AG08395 (cell line): ENCODE data around the gene FRRS1.
"Not testable (repeated sequence)": the region's sequence is repeated elsewhere in the genome, so short reads cannot be mapped to it uniquely, and the experiment has no call there.

Experiments used
- DNase-seq: peaks from one replicate; pipeline ENCODE4 v3.0.0; 2012; ENCODE audit warnings: mixed read lengths, low spot score

Gene FRRS1, protein sequence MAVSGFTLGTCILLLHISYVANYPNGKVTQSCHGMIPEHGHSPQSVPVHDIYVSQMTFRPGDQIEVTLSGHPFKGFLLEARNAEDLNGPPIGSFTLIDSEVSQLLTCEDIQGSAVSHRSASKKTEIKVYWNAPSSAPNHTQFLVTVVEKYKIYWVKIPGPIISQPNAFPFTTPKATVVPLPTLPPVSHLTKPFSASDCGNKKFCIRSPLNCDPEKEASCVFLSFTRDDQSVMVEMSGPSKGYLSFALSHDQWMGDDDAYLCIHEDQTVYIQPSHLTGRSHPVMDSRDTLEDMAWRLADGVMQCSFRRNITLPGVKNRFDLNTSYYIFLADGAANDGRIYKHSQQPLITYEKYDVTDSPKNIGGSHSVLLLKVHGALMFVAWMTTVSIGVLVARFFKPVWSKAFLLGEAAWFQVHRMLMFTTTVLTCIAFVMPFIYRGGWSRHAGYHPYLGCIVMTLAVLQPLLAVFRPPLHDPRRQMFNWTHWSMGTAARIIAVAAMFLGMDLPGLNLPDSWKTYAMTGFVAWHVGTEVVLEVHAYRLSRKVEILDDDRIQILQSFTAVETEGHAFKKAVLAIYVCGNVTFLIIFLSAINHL

DNA sequence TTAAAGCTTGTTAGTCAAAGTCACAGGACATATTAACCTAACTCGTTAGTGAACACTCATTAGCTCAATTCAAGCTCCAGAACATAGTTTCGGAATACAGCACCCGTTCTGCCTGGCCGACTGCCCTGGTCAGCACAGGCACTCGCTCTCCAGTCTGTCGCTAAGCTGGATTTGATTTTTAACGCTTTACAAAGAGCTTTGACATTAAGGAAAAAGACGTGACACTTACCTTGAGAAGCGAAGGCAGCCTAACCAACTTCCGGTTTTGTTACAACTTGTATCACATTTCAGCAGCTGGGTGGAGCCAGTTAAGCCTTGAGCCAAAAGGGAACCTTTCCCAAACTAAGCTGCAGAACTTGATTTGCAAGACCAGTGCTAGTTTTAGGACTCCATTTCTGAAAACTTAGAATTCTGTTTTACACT lies at the start of gene FRRS1:
Gene FRRS1 (minus strand): TSS at position 258 of the 423 bp plus-strand sequence. CDS start 17,867 bp downstream, outside the sequence.
- DNase-seq: peak; percentile 34

DNA sequence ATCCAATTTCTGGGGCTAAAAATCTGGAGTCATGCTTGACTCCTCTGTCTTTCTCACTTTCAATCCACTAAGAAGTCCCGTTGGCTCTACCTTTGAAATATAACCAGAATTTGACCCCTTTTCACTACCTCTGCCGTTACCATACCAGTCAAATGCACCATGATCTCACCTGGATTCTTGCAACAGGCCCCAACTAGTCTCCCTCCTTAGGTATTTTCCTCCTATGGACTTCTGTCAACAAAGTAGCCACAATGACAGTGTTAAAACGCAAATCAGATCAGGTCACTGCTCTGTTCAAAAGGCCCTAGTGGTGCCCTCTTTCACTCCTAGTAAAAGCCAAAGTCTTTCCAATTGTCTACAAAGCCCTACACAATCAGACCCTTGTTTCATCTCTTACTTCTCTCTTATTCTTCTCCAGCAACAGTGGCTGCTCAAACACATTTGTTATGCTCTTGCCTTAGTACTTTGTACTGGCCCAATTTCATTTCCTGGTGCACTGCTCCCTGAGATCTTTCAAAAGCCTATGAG lies 48.0 kb upstream of the FRRS1 start:
- DNase-seq: no peak

DNA sequence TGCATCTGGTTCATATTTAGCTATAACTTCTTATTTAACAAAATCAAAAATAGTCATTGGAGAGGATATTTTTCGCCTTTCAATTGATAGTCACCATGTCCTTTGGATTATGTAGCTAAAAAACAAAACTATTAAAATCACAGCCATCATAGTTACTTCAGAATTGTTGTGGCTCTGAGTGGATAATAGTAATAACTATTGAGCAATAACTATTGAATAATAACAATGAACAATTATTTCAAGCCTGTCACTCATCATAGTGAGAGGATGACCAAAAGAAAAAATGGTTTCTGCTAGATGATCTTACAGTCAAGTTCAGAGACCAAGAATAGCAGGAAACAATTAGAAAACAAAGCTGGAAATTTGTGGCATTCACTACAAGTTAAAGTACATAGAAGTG lies 45.3 kb upstream of the FRRS1 start:
- no peak for DNase-seq

DNA sequence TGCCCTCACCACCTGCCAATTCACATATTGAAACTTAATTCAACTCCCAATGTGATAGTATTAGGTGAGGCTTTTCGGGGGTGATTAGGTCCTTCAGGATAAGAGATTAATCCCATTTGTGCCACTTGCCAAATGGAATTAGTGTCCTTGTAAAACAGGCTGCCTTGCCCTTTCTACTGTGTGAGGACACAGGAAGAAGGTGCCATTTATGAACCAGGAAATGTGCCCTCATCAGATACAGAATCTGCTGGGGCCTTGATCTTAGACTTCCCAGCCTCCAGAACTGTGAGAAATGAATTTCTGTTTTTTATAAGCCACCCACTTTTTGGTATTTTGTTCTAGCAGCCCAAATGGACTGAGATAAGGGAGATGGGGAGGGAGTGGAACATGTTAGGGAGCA lies 44.6 kb upstream of the FRRS1 start:
- no peak for DNase-seq

DNA sequence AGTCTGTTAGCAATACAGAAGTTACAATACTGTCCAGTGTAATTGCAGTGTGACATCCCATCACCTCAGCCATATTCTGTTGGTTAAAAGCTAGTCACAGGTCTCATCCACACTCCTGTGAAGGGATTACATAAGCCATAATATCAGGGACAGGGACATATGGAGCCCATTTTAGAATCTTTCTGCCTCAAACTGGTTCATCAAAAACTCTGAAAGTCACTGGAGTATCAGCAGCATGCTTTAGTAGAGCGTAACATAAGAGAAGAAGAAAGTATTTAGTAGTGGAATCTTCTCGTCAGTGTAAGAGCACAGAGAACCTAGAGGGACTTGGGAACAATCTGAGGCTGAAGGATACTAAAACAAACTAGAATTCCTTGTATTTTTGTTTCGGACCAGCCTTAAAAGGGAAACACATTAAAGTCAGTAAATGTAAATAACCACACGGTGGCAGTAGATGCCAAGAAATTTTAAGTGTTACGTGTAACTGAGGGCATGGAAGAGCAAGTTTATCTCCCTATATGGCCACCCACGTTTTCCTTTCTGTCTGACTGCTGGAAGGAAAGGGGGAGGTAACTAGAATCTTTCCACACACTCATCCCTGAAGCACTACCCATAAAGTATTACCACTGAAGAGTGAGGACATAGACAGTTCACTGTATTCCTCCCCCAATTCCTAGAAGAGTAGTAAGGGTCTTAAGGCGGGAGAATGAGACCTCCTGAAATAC lies 42.1 kb upstream of the FRRS1 start:
- DNase-seq: peak; percentile 91

DNA sequence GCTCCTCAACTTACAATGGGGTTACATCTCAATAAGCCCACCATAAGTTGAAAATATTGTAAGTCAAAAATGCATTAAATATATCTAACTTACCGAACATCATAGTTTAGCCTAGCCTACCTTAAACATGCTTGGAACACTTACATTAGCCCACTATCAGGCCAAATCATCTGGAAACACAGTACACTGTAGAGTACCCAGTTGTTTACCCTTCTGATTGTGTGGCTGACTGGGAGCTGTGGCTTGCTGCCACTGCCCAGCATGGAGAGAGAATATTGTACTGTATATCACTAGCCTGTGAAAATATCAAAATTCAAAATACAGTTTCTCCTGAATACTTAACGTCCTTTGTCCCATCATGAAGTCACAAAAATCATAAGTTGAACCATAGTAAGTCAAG lies 40.4 kb upstream of the FRRS1 start:
- DNase-seq: no peak

DNA sequence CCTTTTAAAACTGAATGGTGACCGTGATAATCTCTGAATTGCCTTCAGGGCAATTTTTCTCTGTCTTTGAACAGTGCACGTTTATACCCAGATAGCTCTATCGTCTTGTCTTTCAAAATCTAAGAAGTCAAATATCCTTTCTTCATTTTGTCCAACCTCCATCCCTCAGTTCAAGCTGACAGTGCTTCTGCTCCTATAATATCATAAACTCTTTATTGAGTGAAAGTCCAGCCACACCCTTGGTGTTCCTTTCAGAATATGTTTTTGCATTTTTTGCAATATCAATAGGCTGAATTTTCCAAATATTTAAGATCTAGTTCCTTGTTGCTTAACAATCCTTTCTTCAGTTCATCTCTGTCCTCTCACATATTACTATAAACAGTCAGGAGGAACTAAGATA lies 35.1 kb upstream of the FRRS1 start:
- no peak for DNase-seq

DNA sequence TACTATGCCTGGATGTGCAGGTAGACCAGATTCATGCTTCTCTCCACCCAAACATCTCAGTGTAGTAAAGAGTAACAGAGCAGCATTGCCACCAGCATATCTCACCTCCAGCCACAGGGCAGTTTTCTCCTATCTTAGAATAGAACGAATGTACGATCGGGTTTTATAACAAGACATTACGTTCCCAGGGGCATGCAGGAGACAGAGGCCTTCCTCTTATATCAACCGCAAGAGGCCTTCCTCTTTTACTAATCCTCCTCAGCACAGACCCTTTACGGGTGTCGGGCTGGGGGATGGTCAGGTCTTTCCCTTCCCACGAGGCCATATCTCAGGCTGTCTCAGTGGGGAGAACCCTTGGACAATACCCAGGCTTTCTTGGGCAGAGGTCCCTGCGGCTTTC lies 27.4 kb upstream of the FRRS1 start:
- DNase-seq: not testable (repeated sequence)

DNA sequence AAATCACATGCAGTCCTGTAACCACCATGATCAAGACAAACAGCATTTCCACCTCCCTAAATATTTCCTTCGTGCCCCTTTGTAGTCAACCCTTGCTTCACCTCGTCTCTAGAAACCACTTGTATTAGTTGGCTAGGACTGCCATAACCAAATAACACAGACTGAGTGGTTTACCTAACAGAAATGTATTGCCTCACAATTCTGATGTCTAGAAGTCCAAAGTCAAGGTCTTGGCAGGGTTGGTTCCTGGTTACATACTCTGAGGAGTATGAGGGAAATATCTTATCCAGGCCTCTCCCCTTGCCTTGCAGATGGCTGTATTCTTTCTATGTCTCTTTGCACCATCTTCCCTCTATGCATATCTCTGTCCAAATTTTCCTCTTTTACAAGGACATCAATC lies 23.3 kb upstream of the FRRS1 start:
- no peak for DNase-seq

DNA sequence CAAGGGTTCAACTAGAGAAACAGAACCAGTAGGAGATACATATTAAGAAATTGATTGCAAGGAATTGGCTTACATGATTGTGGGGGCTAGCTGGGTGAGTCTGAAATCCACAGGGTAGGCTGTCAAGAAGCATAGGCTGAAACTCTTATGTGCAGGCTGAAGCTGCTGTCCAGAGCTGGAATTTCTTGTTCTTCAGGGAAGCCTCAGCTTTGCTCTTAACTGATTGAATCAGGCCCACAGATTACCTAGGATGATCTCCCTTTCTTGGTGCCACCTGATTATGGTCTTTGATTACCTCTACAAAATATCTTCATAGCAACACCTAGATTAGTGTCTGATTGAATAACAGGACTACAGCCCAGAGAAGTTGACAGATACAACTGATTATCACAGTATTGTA lies 22.5 kb upstream of the FRRS1 start:
- DNase-seq: no peak

DNA sequence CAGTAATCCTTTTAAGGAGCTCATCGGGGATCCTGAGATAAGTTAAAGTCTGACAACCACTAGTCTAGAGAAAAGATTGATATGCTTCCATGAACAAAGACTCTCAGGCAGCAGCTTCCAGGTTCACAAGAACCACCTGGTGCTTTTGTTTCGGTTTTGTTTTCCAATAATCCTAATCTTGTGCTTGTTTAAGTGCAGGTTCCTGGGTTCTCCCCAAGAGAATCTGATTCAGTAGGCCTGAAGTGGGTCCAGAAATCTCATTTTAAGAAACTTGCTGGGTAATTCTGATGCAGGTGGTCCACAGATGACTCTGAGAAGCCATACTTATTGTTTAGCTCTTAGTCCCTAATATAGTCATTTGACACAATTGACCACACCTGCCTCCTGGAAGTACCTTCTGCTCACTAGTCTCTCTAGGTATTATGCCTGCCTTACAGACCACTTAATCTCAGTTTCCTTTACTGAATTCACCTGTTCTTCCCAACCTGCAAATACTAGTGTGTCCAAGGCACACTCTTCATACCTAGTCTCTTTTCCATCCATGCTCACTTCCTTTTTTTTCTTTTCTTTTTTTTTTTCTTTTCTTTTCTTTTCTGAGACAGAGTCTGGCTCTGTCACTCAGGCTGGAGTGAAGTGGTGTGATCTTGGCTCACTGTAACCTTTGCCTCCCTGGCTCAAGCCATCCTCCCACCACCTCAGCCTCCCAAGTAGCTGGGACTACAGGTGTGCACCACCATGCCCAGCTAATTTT lies 20.5 kb upstream of the FRRS1 start:
- DNase-seq: no peak

DNA sequence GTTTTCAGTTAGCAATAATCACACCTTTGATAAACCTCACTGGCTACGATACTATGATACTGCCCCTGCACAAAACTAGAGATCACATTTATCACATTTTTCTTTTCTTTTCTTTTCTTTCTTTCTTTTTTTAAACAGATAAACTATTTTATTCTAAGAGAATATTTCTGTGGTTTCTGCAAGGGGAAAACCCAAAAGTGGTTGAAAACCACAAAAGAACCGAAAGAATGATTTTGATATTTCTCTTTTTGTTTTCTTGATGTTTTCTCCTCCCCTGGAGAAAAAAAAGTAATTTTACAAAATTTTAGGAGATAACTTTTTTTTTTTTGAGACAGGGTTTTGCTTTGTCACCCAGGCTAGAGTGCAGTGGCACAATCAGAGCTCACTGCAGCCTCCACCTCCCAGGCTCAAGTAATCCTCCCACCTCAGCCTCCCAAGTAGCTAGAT lies 18.4 kb upstream of the FRRS1 start:
- no peak for DNase-seq

DNA sequence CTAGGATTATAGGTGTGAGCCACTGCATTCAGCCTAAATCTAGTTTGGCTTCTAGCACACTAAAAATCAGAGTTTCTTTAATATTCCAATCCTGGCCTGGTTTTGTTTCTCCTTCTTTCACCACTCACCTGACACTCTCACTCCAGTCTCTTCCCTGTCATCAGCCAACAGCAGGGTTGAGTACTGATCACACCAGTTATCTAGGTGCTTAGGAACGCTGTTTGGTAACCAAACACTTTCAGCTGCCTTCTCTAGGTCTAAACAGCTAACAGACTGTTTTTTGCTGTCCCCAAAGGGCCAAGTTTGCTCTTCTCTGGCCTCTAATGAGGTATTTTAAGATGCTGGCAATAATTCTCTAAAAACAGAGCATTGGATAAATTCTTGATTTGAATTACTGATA lies 17.7 kb upstream of the FRRS1 start:
- no peak for DNase-seq

DNA sequence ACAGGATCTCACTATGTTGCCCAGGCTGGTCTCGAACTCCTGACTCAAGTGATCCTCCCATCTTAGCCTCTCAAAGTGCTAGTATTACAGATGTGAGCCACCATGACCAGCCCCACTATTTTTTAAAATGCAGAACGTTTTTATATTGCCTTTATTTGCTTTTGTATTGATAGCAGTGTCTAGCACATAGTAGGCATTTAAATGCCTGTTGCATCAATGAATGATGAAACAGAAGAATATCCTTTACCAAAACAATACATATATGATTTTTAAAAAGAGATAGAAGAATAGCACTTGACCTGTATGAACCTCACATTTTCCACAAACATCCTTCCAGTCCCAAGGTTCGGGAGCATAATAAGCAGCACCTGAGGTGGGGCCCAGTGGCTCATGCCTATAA lies 16.5 kb upstream of the FRRS1 start:
- DNase-seq: no peak

DNA sequence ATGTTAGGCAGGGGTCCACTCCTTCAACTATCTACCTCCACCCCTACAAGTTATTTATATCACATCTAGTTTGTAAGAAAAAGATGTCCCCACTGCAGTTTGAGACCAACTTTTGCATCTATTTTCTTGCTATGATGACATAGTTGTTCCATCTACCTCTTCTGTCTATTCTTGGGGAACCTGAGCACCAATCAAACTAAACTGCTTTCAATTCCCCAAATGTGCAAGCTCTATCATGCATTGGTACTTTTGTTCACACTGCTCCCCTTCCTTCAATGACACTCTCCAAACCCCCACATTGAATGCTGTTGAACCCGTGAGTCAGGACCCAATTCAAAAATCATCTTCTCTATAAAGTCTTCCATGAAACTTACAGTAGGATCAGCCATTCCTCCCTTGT lies 16.0 kb upstream of the FRRS1 start:
- no peak for DNase-seq

DNA sequence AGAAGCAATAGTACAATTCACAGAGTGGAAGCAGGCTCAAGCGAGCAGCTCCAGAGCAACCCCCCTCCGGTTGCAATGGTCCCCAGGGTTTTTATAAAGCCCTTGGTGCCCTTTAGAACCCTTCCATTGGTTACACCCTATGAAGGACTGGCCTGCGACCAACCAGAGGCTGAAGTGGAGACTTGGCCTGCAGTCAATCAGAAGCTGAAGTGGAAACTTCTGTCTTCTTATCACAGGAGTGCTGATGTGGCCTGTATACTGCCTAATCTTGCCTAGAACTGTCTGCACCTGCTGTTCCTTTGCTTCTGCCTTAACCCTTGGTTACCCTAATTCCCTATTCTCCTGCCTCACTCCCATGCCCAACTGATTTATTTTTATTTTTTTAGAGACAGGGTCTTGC lies 15.4 kb upstream of the FRRS1 start:
- DNase-seq: no peak

DNA sequence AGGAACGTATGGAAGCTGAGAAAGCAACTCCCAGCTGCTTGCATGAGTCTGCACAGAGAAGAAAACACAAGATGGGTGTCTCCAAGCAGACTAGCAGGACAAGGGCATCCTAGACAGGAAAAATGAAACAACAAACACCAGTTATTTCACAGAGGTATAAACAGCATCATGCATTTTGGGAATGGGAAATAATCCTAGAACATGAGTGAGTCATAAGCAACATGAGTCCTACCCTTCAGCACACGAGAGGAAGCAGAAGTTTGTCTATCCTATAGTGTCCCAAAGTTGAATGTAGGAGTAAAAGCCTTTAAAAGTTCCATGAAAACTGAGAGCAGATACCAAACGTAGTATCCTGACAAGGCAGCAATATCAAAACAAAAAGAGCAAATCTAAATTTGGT lies 11.3 kb upstream of the FRRS1 start:
- peak; percentile 11 for DNase-seq

DNA sequence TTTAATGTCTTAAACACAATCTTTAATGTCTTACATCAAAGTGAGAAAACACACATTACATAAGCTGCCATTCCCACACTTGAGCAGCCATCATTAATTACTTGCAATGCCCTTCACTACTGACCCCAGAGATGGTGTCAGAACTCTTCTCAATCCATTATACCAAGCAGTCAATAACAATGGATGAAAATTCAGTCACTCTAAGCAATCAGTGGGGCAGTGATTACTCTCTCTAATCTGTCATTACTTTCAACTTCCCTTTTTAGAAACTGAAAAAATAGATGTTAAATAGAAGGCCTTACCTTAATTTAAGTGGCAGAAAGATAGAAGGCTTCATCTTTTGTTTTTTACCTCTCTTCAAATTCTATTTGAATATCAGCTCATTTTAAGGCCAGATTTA lies 9.7 kb upstream of the FRRS1 start:
- DNase-seq: no peak

DNA sequence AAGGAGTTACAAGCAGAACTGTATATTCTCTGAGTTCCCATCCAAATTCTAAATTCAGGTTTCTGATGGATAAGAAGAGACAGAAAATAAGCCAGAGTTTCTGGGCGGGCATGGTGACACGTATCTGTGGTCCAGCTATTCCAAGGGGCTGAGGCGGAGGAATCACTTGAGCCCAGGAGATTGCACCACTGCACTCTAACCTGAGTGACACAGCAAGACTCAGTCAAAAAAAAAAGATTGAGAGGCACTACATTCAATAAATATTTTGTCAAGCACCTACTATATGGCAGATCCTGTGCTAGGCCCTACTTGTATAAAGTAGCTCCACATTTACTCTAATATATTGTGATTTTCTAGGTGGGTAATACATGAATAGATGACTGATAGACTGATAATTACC lies 6.4 kb upstream of the FRRS1 start:
- DNase-seq: no peak

DNA sequence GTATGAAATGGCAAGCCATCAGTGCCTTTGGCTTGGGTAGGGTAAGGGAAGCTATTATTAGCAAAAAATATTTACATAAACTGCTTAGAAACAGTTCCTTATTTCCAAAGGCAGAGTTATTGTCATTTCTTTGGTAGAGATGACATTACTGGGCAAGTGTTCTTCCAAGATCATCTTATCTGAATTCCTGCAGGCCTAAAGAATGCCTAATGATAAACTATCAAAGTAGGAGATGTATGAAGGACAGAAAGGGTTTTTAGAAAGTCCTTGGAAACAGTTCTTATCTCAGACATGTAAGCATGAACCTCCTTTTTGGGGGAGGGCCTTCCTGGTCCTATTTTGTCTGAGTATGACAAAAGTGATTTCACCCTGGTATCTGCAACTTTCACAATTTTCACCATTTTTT lies 5.1 kb upstream of the FRRS1 start:
- no peak for DNase-seq

DNA sequence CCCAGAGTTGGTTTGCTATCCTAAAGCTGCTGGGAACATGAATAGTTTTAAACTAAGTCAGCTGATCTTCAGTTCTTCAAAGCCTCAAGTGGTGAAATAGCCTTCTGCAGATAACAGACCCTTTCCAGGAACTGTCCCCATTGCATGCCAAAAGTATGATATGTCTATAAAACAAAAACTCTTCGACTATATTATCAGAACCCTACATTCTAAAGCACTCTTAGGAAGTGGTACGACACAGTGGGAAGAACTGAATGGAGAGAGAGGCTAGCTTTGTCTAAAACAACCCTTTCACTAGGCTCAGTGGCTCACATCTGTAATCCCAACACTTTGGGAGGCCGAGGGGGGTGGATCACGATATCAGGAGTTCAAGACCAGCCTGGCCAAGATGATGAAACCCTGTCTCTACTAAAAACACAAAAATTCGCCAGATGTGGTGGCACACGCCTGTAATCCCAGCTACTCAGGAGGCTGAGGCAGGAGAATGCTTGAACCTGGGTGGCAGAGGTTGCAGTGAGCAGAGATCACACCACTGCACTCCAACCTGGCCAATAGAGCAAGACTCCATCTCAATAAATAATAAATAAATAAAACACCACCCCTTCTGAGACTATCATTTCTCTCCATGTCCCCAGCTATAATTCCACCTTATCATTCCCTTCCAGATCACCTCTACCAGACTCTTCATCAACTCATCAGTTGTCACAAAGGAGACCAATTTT lies 2.2 kb upstream of the FRRS1 start:
- no peak for DNase-seq
